Suprapubic skin (tissue), 4 donors: ENCODE measurements around the gene ANK3.

Experiments
- CTCF ChIP-seq, 2 donors: fragments of 200-600 bp in 1 of 2; fragments of 450-650 bp in 1 of 2; sonication (generic) in 1 of 2; IDR thresholded peaks; one replicate each; pipeline ENCODE4 v1.5.1; 2016 to 2019; ENCODE audit warnings: antibody characterized with exemption in 2 of 2, mild to moderate bottlenecking in 1 of 2, moderate library complexity in 1 of 2
- EP300 ChIP-seq: sonication (generic); formaldehyde crosslinking; IDR thresholded peaks from one replicate; pipeline ENCODE4 v1.6.1; 2017; ENCODE audit warnings: antibody characterized with exemption
- POLR2A ChIP-seq, 2 donors: fragments of 450-650 bp; IDR thresholded peaks; one replicate each; pipeline ENCODE4 v1.6.1; 2017; ENCODE audit warnings: antibody characterized with exemption in 2 of 2, mild to moderate bottlenecking in 2 of 2, moderate library complexity in 2 of 2
- POLR2AphosphoS5 ChIP-seq, 3 donors: sonication (generic); formaldehyde crosslinking; IDR thresholded peaks; one replicate each; pipeline ENCODE4 v1.6.1; 2017; ENCODE audit warnings: antibody characterized with exemption in 3 of 3

GRCh38 chr10:60405172-60405571, 15.5 kb upstream of the ANK3 start:
- TF ChIP-seq POLR2AphosphoS5 (IDR thresholded peaks at IDR 0.05) (no peak), POLR2A (IDR thresholded peaks at IDR 0.05) (no peak), CTCF (IDR thresholded peaks at IDR 0.05) (no peak), EP300 (no peak)
